Skeletal muscle satellite cell (primary cell): Measurements from ENCODE around the gene C1QTNF6.

ENCODE experiments used
- H3K27me3 ChIP-seq: 2 replicates; pipeline ENCODE4 v1.7.0; 2013; ENCODE audit warnings: low read length; ENCODE audit not compliant: control insufficient read depth, insufficient read depth
- H3K36me3 ChIP-seq: 2 replicates; pipeline ENCODE4 v1.7.0; 2013; ENCODE audit warnings: mild to moderate bottlenecking, control low read depth, low read length; ENCODE audit not compliant: insufficient read depth
- H3K4me1 ChIP-seq: 2 replicates; pipeline ENCODE4 v1.7.0; 2013; ENCODE audit warnings: low read length; ENCODE audit not compliant: control insufficient read depth, insufficient read depth
- H3K4me2 ChIP-seq: 2 replicates; pipeline ENCODE4 v1.7.0; 2013; ENCODE audit warnings: mild to moderate bottlenecking, low read length
- H3K4me3 ChIP-seq: 2 replicates; pipeline ENCODE4 v1.7.0; 2013; ENCODE audit warnings: low read length
- H3K9ac ChIP-seq: 2 replicates; pipeline ENCODE4 v1.7.0; 2013; ENCODE audit warnings: mild to moderate bottlenecking, low read depth, low read length, moderate library complexity
- H3K9me3 ChIP-seq: replicated peaks from 2 replicates; pipeline ENCODE4 v1.7.0; 2013; ENCODE audit warnings: mild to moderate bottlenecking, control low read depth, low read length

C1QTNF6 gene

GRCh38 chr22:37220543-37220981 lies 32.5 kb upstream of the C1QTNF6 start:
- H3K4me3 ChIP-seq = no peak overlapping the region
- H3K9me3 ChIP-seq = no peaks in the 10 kb centered on the region
- H3K4me2 ChIP-seq = no peak overlapping the region
- no peak overlapping the region for H3K9ac ChIP-seq
- H3K4me1 ChIP-seq = no peaks in the 10 kb centered on the region
- no peaks in the 10 kb centered on the region for H3K36me3 ChIP-seq
- H3K27me3 ChIP-seq = peaks cover 61% of the 10 kb centered on the region

GRCh38 chr22:37219533-37219932 lies 31.5 kb upstream of the C1QTNF6 start:
- H3K36me3 ChIP-seq = no peaks in the 10 kb centered on the region
- no peaks in the 10 kb centered on the region for H3K9me3 ChIP-seq
- no peak overlapping the region for H3K9ac ChIP-seq
- no peak overlapping the region for H3K4me2 ChIP-seq
- H3K27me3 ChIP-seq = peaks cover 65% of the 10 kb centered on the region
- no peaks in the 10 kb centered on the region for H3K4me1 ChIP-seq
- H3K4me3 ChIP-seq = no peak overlapping the region

GRCh38 chr22:37218771-37219411 lies 30.8 kb upstream of the C1QTNF6 start:
- Histone ChIP-seq H3K4me3 (no peak overlapping the region), H3K9ac (no peak overlapping the region), H3K4me2 (no peak overlapping the region), H3K9me3 (no peaks in the 10 kb centered on the region), H3K4me1 (no peaks in the 10 kb centered on the region), H3K36me3 (no peaks in the 10 kb centered on the region), H3K27me3 (peaks cover 69% of the 10 kb centered on the region)

- H3K9ac ChIP-seq = no peak overlapping the region
- H3K4me1 ChIP-seq = no peaks in the 10 kb centered on the region
- H3K4me3 ChIP-seq = no peak overlapping the region
Observed at GRCh38 chr22:37218399-37218770, 30.3 kb upstream of the C1QTNF6 start.

GRCh38 chr22:37215890-37216289 lies 27.8 kb upstream of the C1QTNF6 start:
- Histone ChIP-seq H3K4me2 (no peak overlapping the region), H3K9me3 (no peaks in the 10 kb centered on the region), H3K9ac (no peak overlapping the region), H3K4me3 (no peak overlapping the region), H3K27me3 (peaks cover 82% of the 10 kb centered on the region), H3K36me3 (no peaks in the 10 kb centered on the region), H3K4me1 (no peaks in the 10 kb centered on the region)

More at GRCh38 chr22:37218399-37218770, 30.3 kb upstream of the C1QTNF6 start:
- Histone ChIP-seq H3K36me3 (no peaks in the 10 kb centered on the region), H3K9me3 (no peaks in the 10 kb centered on the region), H3K27me3 (peaks cover 69% of the 10 kb centered on the region), H3K4me2 (no peak overlapping the region)

GRCh38 chr22:37214731-37215030 lies 26.6 kb upstream of the C1QTNF6 start:
- Histone ChIP-seq H3K4me2 (no peak overlapping the region), H3K4me1 (no peaks in the 10 kb centered on the region), H3K36me3 (no peaks in the 10 kb centered on the region), H3K27me3 (peaks cover 83% of the 10 kb centered on the region), H3K9ac (no peak overlapping the region), H3K9me3 (no peaks in the 10 kb centered on the region), H3K4me3 (no peak overlapping the region)

- Histone ChIP-seq H3K27me3 (peaks cover 83% of the 10 kb centered on the region), H3K4me2 (no peak overlapping the region), H3K4me3 (no peak overlapping the region), H3K36me3 (no peaks in the 10 kb centered on the region), H3K9ac (no peak overlapping the region), H3K4me1 (no peaks in the 10 kb centered on the region), H3K9me3 (no peaks in the 10 kb centered on the region)
Observed at GRCh38 chr22:37213941-37214730, 26.1 kb upstream of the C1QTNF6 start.

- no peaks in the 10 kb centered on the region for H3K36me3 ChIP-seq
- H3K27me3 ChIP-seq = peaks cover 78% of the 10 kb centered on the region
- H3K9ac ChIP-seq = no peak overlapping the region
- no peaks in the 10 kb centered on the region for H3K4me1 ChIP-seq
- no peak overlapping the region for H3K4me2 ChIP-seq
- H3K4me3 ChIP-seq = no peak overlapping the region
- no peaks in the 10 kb centered on the region for H3K9me3 ChIP-seq
Observed at GRCh38 chr22:37213218-37213855, 25.3 kb upstream of the C1QTNF6 start.

- Histone ChIP-seq H3K9ac (no peak within 1 kb of the TSS), H3K4me3 (no peak within 1 kb of the TSS)
Observed at GRCh38 chr22:37212174-37212906, 24.3 kb upstream of the C1QTNF6 start, which contains the start of gene SSTR3. TSS of gene SSTR3 (minus strand) at chr22:37212477. CDS start at chr22:37207803, 4,674 bp downstream.

GRCh38 chr22:37211866-37212173 lies 23.8 kb upstream of the C1QTNF6 start:
- H3K36me3 ChIP-seq = no peaks in the 10 kb centered on the region

More at GRCh38 chr22:37212174-37212906, 24.3 kb upstream of the C1QTNF6 start, which contains the start of gene SSTR3:
- Histone ChIP-seq H3K9me3 (no peaks in the 10 kb centered on the region), H3K27me3 (peaks cover 71% of the 10 kb centered on the region), H3K36me3 (no peaks in the 10 kb centered on the region), H3K4me1 (no peaks in the 10 kb centered on the region), H3K4me2 (no peak within 1 kb of the TSS)

GRCh38 chr22:37211075-37211865 lies 23.2 kb upstream of the C1QTNF6 start:
- Histone ChIP-seq H3K4me3 (no peak overlapping the region), H3K4me2 (no peak overlapping the region), H3K36me3 (no peaks in the 10 kb centered on the region), H3K9me3 (no peaks in the 10 kb centered on the region), H3K9ac (no peak overlapping the region), H3K4me1 (no peaks in the 10 kb centered on the region), H3K27me3 (peaks cover 63% of the 10 kb centered on the region)

More at GRCh38 chr22:37211866-37212173, 23.8 kb upstream of the C1QTNF6 start:
- Histone ChIP-seq H3K9me3 (no peaks in the 10 kb centered on the region), H3K9ac (no peak overlapping the region), H3K4me3 (no peak overlapping the region), H3K4me1 (no peaks in the 10 kb centered on the region), H3K27me3 (peaks cover 67% of the 10 kb centered on the region), H3K4me2 (no peak overlapping the region)
